NCI-H2029 (cell line): Measurements from ENCODE around the gene PDE4D.
"Not testable (repeated sequence)": the region's sequence is repeated elsewhere in the genome, so short reads cannot be mapped to it uniquely, and the experiment has no call there.

Experiments
- DNase-seq: peaks from one replicate; lab custom pipeline; 2025; lab: John Stamatoyannopoulos, UW

The PDE4D gene

GRCh38 chr5:59066367-59067163 is 827.0 kb downstream of the PDE4D start:
- no peak for DNase-seq

- DNase-seq = no peak
These were observed 828.0 kb downstream of the PDE4D start for GRCh38 chr5:59065554-59065953.

- DNase-seq = no peak
These were observed 829.2 kb downstream of the PDE4D start for GRCh38 chr5:59064293-59064692.

- no peak for DNase-seq
These were observed 830.4 kb downstream of the PDE4D start for GRCh38 chr5:59062986-59063683.

- DNase-seq = no peak
These were observed 832.1 kb downstream of the PDE4D start for GRCh38 chr5:59061377-59061776.

- no peak for DNase-seq
These were observed 834.4 kb downstream of the PDE4D start for GRCh38 chr5:59058969-59059687.

- DNase-seq = no peak
These were observed 835.3 kb downstream of the PDE4D start for GRCh38 chr5:59058237-59058636.

- not testable (repeated sequence) for DNase-seq
These were observed 836.9 kb downstream of the PDE4D start for GRCh38 chr5:59056599-59056998.

GRCh38 chr5:59055745-59056448 is 837.6 kb downstream of the PDE4D start:
- no peak for DNase-seq

- DNase-seq = no peak
These were observed 838.5 kb downstream of the PDE4D start for GRCh38 chr5:59054963-59055528.

- no peak for DNase-seq
These were observed 841.6 kb downstream of the PDE4D start for GRCh38 chr5:59051951-59052350.

- no peak for DNase-seq
These were observed 844.4 kb downstream of the PDE4D start for GRCh38 chr5:59049095-59049494.

GRCh38 chr5:59042201-59043055 is 851.1 kb downstream of the PDE4D start:
- no peak for DNase-seq

GRCh38 chr5:59041355-59041754 is 852.2 kb downstream of the PDE4D start:
- DNase-seq = no peak

- DNase-seq = no peak
These were observed 852.7 kb downstream of the PDE4D start for GRCh38 chr5:59040804-59041201.

GRCh38 chr5:59040024-59040803 is 853.3 kb downstream of the PDE4D start:
- no peak for DNase-seq

- peak; percentile 58 for DNase-seq
These were observed 854.1 kb downstream of the PDE4D start for GRCh38 chr5:59039296-59040023.

GRCh38 chr5:59038798-59039295 is 854.7 kb downstream of the PDE4D start:
- no peak for DNase-seq
